Measurements from ENCODE around the gene PDCD6IP.

DNA sequence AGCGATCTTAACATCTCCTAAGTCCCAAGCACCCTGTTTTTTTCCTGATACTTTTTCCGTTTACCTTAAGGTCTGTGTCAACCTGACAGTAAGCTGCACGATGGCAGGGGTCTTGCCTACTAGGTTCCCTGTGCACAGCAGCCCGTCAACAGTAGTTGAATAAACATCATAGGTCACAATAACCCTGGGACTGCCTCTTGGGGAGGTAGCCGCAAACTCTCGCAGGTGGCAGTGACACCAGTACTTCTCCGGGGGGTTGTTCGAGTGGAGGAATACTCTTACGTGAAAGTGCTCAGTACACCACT, 365 bp upstream of the PDCD6IP start:
- TF ChIP-seq, protein P1, sequence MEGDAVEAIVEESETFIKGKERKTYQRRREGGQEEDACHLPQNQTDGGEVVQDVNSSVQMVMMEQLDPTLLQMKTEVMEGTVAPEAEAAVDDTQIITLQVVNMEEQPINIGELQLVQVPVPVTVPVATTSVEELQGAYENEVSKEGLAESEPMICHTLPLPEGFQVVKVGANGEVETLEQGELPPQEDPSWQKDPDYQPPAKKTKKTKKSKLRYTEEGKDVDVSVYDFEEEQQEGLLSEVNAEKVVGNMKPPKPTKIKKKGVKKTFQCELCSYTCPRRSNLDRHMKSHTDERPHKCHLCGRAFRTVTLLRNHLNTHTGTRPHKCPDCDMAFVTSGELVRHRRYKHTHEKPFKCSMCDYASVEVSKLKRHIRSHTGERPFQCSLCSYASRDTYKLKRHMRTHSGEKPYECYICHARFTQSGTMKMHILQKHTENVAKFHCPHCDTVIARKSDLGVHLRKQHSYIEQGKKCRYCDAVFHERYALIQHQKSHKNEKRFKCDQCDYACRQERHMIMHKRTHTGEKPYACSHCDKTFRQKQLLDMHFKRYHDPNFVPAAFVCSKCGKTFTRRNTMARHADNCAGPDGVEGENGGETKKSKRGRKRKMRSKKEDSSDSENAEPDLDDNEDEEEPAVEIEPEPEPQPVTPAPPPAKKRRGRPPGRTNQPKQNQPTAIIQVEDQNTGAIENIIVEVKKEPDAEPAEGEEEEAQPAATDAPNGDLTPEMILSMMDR (tag by site-specific recombination; IDR thresholded peaks at IDR 0.05): no peak
- TF ChIP-seq ZNF274 (IDR thresholded peaks at IDR 0.05; ENCODE audit: low read length) (no peak), ZNF274 (tag by site-specific recombination; IDR thresholded peaks at IDR 0.05; ENCODE audit: borderline replicate concordance) (no peak), ZNF184 (tag by site-specific recombination; IDR thresholded peaks at IDR 0.05) (no peak)
